Fibroblast of mammary gland (primary cell): ENCODE measurements around the gene ANKH.

Source experiments
- DNase-seq: peaks from one replicate; pipeline ENCODE4 v3.0.0-alpha.2; 2010; ENCODE audit warnings: low read depth
- H3K4me3 ChIP-seq: 2 replicates; pipeline ENCODE4 v1.5.1; 2011; ENCODE audit warnings: low read depth, mild to moderate bottlenecking, low read length, moderate library complexity; ENCODE audit not compliant: control insufficient read depth
- CTCF ChIP-seq: conservative IDR thresholded peaks from 2 replicates; pipeline ENCODE4 v1.5.1; 2011; ENCODE audit warnings: low read depth, low read length, inconsistent platforms; ENCODE audit not compliant: control insufficient read depth, insufficient read depth

ANKH gene

GRCh38 chr5:14683906-14684455 is 187.6 kb downstream of the ANKH start:
- no peak for DNase-seq
- H3K4me3 ChIP-seq = no peak overlapping the region
- no peak for TF ChIP-seq CTCF

GRCh38 chr5:14681236-14681752 is 190.3 kb downstream of the ANKH start:
- no peak for DNase-seq
- H3K4me3 ChIP-seq = no peak overlapping the region
- TF ChIP-seq CTCF = no peak

- no peak overlapping the region for H3K4me3 ChIP-seq
- TF ChIP-seq CTCF = no peak
Measured at GRCh38 chr5:14679595-14679994, 192.0 kb downstream of the ANKH start.

GRCh38 chr5:14678773-14679334 is 192.7 kb downstream of the ANKH start:
- H3K4me3 ChIP-seq = no peak overlapping the region
- no peak for DNase-seq
- TF ChIP-seq CTCF = no peak

More at GRCh38 chr5:14679595-14679994, 192.0 kb downstream of the ANKH start:
- DNase-seq = no peak

DNA sequence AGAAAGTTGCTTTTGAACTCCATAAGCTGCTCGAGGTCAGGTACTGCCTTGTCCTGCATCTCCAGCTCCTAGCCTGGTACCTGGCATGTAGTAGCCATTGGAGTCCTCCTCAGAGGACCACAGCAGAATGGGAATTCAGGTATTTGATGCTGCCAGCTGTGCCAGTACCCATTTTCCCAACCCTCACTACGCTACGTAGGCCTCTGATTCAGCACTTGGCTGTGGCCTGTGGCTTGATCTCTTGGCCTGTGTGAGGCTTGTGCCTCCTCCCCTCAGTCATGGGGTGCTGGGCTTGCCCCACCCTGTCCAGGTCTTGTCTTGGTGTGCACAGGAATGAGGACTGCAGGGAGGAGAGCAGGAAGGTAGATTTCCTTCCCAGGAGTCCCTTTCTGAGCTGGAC is 195.3 kb downstream of the ANKH start:
- peak; percentile 75 for DNase-seq
- H3K4me3 ChIP-seq = no peak overlapping the region
- TF ChIP-seq CTCF = no peak

- no peak overlapping the region for H3K4me3 ChIP-seq
- TF ChIP-seq CTCF = no peak
- DNase-seq = no peak
Measured at GRCh38 chr5:14675865-14676300, 195.7 kb downstream of the ANKH start.
